ENCODE measurements around the gene ATXN1.
"Not testable (repeated sequence)": the region's sequence is repeated elsewhere in the genome, so short reads cannot be mapped to it uniquely, and the experiment has no call there.

Gene ATXN1

DNA sequence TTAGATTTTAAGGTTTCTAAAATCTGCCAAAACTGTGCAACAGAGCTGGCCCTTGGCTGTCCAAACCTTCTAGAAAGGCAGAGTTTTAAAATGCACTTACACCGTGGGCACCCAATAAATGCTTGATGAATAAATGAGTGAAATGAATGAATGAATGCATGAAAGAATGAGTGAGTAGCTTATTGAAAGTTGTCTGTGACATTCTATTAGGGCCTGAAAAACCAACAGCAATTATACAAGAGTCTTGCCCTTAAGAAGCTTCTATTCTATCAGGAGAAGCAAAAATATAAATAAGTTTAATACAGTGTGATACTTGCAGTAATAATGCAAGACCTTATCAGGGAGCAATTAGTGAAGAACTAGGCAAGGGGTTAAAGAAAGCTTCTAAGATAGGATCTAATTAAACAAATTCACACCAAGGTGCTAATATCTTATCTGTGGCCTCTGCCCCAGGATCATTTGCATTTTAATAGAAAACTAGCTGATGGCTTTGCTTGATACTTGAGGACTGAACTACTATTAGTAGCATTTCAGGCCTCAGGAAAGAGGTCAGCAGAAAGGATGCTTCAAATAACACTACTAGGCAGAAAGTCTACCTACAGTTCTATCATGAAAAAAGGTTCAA, 292.2 kb downstream of the ATXN1 start:
- FAIRE-seq = no peak

DNA sequence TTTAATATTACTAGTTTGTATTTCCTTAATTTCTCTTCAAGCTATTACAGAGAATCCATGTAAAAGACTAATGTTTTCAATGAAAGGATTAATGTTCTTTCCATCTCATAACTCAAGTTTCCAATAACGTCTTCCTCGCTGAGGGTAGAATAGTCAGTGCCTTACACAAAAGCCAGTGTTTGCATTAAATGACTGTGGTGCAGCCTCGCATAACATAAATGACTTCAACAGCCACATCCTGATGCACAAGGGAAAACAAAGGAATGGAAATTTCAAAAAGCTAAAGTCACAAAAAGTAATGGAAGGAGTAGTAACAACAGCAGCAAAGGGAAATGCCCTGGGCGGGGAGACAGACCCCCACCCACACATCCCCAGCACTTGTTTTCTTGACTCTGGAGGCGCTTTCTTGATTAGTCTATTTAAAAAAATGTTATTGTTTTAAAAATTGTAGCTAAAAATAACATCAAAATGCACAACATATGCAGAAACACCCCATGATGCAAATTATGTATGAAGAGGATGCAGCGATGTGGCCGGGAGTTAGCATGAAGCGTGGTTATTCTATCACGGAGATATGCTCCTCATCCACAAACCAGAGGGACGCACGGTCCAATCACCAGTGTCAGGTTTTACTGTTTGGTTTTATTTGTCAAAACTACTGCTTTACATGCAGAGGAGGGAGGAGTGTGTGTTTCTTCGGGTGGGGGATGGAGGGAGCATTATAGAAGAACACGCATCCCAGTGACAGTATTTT, 294.3 kb downstream of the ATXN1 start:
- FAIRE-seq = no peak

DNA sequence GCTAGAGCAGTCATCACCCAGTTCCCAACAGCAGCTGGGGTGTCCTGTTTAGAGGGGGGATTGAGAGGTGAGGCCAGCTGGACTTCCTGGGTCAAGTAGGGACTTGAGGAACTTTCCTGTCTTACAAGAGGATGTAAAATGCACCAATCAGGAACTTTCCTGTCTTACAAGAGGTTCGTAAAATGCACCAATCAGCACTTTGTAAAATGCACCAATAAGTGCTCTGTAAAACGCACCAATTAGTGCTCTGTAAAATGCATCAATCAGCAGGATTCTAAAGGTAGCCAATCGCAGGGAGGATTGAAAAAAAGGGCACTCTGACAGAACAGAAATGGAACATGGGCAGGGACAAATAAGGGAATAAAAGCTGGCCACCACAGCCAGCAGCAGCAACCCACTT, 297.2 kb downstream of the ATXN1 start:
- no peak for FAIRE-seq

DNA sequence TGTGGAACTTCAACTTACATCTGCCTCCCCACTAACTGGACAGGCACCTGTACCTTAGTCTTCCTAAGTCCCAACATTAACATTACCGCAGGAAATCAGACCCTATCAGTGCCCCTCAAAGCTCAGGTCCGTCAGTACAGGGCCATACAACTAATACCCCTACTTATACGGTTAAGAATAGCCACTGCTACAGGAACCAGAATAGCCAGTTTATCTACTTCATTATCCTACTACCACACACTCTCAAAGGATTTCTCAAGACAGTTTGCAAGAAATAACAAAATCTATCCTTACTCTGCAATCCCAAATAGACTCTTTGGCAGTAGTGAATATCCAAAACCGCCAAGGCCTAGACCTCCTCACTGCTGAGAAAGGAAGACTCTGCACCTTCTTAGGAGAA, 298.0 kb downstream of the ATXN1 start:
- FAIRE-seq = not testable (repeated sequence)

DNA sequence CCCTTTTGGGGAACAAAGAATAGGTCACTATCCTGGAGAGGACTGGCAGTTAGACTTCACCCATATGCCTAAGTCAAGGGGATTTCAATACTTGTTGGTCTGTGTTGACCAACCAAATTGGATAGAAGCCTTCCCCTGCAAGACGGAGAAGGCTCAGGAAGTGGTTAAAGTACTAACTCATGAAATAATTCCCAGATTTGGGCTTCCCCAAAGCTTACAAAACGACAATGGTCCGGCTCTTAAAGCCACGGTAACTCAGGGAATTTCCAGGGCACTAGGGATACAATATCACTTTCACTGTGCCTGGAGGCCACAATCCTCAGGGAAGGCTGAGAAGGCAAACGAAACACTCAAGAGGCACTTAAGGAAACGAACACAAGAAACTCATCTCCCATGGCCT, 299.8 kb downstream of the ATXN1 start:
- FAIRE-seq = no peak

DNA sequence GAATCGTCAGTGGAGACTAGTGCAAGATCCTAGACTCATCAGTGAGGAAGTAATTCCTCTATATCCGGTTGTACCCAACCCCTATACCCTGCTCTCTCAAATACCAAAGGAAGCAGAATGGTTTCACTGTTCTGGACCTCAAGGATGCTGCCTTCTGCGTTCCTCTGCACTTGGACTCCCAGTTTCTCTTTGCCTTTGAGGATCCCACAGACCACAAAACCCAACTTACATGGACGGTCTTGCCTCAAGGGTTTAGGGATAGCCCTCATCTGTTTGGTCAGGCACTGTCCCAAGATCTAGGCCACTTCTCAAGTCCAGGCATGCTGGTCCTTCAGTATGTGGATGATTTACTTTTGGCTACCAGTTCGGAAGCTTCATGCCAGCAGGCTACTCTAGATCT, 301.8 kb downstream of the ATXN1 start:
- not testable (repeated sequence) for FAIRE-seq

DNA sequence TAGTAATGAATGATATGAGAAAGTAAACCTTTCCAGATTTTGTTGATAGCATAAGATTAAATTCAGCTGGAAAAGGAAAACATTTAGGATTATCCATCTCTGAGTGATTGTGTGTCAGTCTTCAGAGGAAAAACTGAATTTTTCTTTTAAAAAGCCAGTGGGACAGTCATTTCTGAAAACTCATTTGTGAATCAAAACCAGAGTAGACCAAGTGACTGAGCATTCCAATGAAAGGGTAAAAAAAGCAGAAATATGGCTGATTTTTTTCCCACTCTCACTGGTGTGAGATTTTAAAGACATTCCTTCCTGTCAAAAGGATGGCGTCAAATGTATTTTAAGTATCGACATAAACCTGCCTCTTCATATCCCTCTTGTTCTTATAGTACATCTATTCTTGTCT, 308.9 kb downstream of the ATXN1 start:
- no peak for FAIRE-seq

DNA sequence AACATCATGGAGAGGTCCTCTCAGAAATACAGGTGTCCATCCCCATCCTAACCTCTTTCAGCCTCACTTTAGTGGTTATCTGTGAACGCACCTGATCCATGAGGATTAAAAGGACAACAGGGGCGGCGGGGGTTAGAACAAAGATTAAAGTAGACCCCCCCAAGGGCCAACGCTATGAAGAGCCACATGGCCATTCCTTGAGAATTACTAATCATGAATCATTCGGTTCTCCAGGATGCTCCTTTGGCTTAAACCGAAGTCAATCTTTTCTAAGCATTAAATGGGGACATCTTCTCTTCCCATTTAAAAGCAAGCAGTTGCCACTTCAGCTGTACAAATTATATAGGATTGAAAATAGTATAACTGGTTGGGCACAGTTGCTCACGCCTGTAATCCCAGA, 310.4 kb downstream of the ATXN1 start:
- no peak for FAIRE-seq

DNA sequence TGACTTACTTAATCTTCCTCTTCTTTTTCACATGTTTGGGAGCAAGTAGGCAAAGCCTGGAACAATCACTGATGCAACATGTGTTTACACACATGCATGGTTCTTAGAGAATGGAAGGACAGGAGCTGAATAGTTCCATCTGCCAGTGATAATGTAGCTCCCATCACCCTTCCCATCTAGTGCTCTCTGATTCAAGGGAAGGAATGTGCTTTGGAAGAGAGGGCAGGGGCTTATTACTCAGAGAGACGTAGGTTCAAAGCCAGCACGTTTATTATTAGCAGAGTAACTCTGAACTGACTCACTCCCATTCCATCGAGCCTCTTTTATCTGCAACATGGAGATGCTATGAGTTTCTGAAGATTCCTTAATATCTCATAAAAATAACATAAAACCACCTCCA, 311.0 kb downstream of the ATXN1 start:
- no peak for FAIRE-seq

DNA sequence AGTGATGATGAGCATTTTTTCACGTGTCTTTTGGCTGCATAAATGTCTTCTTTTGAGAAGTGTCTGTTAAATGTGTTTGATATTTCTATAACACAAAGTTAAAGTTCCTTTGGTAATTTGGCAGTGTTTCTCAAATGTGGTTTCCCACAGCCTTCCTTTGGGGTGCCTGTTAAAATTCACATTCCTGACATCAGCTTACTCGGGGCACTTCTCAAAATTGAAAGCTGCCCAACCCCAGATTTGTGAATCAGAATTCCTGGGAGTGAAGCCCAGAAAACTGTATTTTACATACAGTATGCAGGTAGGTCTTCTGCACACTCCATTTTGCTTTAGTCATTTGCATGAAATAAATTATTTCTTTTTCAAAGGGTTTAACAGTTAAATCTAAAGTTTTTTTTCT, 315.0 kb downstream of the ATXN1 start:
- FAIRE-seq = no peak

DNA sequence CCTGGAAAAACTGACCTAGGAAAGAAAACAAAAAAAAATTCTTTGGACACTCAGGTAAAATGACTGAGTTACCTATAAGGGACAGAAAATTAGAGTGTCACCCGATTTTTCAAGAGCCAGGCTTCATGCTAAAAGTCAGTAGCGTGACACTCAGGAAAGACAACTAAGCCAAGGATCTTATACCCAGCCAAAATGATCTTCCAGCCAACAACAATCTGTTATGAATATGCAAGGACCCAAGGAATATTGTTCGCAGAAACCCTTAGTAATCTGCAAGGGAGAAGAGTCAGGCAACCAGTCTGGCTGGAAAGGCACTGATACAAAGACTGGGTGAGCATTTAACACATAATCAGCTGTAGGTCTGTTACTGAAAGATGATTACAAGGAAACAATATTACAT, 319.2 kb downstream of the ATXN1 start:
- FAIRE-seq = no peak

DNA sequence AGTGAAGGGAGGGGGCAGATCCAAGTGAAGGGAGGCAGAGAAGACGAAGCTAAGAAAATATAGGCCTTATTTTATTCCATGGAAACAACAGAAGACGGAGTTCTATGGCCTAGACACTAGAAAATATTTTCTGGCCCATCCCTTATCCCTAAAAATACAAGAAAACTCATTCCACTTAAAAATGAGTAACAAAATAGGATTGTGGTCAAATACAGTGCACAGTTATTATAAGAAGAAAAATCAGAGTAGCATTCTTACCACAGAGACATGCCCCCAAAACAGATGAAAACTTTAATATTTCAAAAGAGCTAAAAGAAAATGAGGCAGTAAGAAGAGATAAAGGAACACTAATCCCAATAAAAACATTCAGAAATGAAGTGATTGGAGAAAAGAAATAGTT, 320.0 kb downstream of the ATXN1 start:
- no peak for FAIRE-seq

DNA sequence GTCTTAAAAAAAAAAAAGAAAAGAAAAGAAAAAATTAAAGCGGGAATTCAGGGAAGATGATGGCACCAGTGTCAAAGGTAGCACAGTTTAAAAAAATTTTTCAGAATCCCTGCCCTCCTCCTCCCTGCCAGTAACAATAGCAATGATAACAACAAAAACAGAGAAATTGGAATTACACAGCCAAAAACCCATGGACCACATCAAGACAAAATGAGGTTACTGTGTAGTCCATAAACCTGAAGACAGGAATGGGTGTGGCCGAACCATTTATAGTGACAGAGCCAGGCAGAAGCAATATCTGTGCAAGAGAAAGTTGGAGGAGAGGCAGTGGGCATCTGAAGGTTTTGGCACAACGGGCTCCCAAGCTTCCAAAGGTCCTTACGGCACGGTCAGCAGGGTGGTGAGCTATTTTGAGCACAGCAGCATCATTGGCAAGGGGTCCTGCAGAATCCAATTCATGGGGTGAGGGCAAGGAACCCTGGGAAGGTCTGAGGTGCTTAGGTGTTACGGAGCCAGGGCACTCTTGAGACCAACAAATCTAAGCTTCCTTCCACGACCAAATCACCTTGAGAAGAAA, 320.5 kb downstream of the ATXN1 start:
- FAIRE-seq = no peak

DNA sequence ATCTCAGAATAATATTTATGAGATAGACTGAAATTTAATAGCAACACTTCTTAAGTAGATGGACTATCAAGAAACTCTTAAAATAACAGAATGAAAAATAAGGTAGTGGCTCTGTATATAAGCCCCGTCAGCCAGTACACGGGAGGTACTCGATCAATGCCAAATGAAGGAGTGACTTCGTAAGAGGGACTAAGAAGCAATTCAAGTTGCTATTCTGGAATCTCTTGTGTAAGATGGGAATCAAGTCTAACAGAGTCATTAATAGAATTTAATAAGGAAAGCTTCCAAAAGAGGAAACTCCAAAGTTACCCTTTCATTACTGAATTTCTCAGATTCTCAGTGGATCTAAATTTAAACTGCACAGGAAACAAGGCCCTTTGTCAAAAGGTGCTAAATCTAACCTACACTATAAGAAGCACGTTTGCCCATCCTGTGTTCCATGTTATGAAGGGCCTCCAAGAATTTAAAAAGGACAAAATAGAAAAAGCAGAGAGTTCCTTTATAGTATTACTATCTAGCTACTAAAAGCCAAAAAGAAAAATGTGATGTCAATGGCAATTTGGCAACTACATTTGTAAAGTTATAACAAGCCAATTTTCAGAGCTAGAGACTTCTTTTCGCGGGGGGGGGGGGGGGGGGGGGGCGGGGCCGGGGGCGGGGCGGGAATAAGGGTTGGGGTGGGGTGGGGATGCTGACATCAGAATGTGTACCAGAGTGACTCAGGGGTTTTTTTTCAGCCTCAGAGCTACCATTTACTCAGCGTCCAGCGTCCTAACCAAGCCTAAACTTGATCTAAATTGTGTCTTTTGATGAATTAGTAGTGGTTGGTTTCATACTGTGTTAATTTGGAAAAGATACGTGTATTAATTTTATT, 322.3 kb downstream of the ATXN1 start:
- FAIRE-seq = no peak

DNA sequence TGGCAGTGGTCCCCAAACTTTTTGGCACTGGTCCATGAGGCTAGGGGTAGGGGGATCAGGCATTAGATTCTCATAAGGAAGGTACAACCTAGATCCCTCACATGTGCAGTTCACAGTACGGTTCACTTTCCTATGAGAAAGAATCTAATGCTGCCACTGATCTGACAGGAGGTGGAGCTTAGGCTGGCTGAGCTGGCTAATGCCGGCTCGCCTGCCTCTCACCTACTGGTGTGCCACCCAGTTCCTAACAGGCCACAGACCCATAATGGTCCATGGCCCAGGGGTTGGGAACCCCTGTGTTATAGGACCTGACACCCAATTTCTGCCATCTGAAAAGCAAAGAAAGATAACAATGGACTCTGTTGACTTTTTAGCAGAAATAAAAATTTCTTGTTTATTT, 323.3 kb downstream of the ATXN1 start:
- no peak for FAIRE-seq

DNA sequence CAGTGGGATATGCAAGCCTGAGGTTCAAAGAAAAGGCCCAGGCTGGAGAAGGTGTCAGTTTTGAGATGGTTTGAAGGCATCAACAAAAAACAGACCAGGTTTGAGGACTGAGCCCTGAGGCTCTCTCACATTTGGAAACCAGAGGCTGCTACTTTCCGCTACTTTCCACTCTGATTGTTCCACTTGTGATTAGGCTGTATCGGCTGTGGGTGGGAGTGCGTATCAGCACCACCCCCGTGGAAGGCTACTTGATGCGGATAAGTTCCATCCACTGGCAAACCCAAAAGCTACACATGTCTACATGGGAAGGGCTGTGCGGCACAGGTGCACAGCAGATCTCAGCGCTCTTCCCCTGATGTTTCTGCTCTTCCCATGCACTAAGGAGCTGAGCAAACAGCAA, 324.2 kb downstream of the ATXN1 start:
- FAIRE-seq = no peak

DNA sequence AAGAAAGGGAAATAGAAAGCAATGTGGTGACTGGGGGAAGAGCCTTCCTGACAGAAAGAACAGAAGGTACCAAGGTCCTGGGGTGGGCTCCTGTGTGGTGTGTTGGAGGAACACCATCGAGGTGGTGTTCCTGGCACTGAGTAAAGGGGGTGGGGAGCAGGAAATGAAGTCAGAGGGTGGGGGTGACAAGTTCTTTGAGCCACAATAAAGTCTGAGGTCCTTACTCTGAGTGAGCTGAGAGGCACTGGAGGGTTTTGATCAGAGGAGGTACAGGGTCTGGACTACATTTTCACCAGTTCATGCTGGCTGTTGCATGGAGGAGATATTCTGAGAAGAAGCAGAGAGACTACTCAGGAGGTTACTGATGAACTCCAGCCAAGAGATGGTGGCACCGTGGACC, 324.7 kb downstream of the ATXN1 start:
- FAIRE-seq = no peak

DNA sequence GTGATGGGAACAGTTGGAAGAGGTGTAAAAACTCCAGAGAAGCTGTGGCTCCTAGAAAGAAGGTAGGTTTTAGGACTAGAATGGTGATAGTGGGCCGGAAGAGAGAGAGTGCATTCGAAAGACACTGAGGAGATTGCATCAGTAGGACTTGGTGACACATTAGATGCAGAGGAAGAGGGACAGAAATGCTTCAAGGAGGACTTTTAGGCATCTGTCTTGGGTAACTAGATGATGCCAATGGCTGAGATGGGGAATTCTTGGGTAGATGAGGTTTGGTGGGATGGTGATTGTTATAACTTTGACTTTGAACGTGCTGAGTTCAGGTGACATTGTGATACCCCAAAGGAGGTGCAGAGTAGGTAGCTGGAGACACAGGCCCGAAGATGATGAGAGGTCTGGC, 326.4 kb downstream of the ATXN1 start:
- FAIRE-seq = no peak

DNA sequence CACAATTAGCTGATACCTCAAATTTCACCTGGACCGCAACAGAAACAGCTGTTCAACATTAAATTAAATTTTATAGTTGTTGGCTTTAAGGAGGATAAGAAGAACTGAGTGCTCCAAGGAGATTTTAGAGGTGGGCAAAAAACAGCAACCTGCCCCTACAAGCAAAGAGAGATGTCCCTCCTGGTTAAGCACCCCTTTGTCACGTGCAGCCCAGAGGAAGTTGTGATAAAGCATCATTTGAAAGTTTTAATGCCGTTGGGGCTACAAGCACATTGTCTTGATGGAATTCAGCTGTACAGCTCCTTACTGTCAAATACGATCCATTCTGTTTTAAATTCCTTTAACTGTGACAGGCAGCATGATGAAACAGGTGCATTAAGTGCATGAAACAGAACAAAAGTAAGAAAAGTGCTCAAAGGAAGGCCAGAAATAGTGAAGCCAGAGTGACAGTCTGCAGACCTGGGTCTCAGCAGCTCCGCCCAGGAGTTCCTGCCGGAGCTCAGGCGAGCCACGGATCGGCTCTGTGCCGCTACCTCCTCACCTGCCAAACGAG, 327.8 kb downstream of the ATXN1 start:
- FAIRE-seq = no peak

DNA sequence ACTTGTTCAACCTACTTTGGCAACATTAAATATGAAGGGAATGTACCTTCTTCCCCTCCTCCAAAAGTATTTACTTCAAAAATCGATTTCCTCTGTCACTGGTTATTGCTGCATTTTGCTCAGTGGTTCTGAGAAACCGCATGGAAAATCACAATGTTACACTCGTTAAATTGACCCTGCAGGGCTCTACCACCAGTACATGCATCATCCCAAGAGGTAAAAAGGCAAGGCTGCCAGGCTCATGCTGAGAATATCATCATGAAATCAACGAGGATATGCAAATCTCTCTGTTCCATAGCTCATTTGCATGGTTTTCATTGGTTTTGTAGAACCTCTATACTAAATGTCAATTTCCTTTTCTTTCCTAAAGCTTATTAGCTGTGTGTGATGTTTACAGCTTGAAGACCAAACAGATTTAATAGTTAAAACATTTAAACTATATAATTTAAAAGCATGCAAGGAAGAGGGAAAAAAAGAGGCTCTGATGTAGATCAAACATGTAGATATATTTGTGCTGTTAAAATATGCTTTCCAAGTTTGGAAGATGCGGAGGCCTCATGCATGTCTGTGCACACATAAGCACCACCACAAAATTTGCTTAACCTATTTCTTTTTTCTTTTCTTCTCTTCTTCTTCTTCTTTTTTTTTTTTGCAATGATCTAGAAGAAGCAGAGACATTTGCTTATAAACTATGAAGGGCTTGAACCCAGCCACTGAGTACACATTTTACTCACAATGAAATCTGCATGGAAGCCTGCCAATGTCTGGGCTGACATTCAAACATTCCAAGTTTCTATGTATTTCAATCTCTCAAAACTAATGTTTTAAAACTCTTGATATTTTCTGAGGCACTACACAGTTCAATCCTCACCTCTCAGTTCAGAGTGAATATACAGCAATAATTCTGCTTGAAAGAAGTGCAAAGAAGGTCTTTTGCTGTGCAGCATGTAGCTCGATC, 328.9 kb downstream of the ATXN1 start:
- no peak for FAIRE-seq

DNA sequence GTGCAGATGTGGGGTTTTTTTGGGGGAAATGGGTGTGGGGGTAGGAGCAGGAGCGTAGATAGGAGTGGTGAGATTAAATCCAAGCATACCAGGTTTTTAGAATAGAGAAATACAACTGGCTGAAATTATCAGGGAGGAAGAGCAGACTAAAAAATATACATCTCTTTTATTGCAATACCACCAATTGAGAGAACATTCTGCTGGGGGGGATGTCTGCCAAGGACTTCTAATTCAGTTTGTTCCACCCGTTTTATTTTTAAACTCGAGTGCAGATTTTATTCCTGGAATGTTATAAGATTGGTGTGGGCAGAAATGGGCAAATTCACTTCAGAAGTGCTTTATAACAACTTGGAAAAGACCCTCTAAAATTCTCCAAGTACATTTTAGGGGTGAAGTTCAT, 330.2 kb downstream of the ATXN1 start:
- FAIRE-seq = no peak

Data from TTC549 (cell line).